Lower leg skin (tissue), 3 donors: ENCODE data around the gene FAM111A.

Source experiments
- CTCF ChIP-seq, 3 donors: fragments of 450-650 bp; IDR thresholded peaks; one replicate each; pipeline ENCODE4 v1.5.1; 2016; ENCODE audit warnings: antibody characterized with exemption in 3 of 3, mild to moderate bottlenecking in 3 of 3, moderate library complexity in 2 of 3
- POLR2A ChIP-seq, 2 donors: fragments of 450-650 bp; IDR thresholded peaks; one replicate each; pipeline ENCODE4 v1.6.1; 2016 to 2017; ENCODE audit warnings: antibody characterized with exemption in 2 of 2, mild to moderate bottlenecking in 1 of 2, moderate library complexity in 1 of 2

DNA sequence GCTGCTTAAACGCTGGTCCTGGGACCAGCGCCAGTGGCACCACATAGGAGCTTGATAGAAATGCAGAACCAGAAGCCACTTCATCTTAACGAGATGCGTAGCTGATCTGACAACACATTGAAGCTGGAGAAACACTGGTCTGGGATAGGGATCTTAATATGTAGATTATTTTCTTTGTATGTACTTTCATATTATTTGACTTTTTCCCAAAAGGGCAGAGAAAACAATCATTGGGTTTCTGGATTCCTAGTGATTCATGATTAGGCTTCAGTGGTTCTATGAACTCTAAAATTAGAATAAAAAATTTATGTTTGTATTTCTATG is 57.7 kb downstream of the FAM111A start:
- TF ChIP-seq CTCF (IDR thresholded peaks at IDR 0.05) (no peak), POLR2A (IDR thresholded peaks at IDR 0.05) (no peak)
